Measurements from ENCODE around the gene PCDHGA7.
A peak's percentile ranks its signal among the peaks of the same experiment; 100 is the strongest.
"Not testable (repeated sequence)": the region's sequence is repeated elsewhere in the genome, so short reads cannot be mapped to it uniquely, and the experiment has no call there.

The PCDHGA7 gene

DNA sequence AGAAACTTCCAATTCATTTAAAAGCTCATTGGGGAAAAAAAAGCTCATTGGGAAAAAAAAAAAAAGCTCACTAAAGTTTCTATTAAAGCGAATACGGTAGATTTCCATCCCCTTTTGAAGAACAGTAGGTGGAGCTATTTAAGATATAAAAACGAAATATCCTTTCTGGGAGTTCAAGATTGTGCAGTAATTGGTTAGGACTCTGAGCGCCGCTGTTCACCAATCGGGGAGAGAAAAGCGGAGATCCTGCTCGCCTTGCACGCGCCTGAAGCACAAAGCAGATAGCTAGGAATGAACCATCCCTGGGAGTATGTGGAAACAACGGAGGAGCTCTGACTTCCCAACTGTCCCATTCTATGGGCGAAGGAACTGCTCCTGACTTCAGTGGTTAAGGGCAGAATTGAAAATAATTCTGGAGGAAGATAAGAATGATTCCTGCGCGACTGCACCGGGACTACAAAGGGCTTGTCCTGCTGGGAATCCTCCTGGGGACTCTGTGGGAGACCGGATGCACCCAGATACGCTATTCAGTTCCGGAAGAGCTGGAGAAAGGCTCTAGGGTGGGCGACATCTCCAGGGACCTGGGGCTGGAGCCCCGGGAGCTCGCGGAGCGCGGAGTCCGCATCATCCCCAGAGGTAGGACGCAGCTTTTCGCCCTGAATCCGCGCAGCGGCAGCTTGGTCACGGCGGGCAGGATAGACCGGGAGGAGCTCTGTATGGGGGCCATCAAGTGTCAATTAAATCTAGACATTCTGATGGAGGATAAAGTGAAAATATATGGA lies 48.0 kb downstream of the PCDHGA7 start, which contains the start of gene PCDHGA12:
Gene PCDHGA12, plus strand, starts transcription at position 176 of the 782 bp plus-strand sequence. Its CDS starts 253 bp downstream, at position 429.
- DNase-seq (ENCODE audit: low read depth) = peak; percentile 66

DNA sequence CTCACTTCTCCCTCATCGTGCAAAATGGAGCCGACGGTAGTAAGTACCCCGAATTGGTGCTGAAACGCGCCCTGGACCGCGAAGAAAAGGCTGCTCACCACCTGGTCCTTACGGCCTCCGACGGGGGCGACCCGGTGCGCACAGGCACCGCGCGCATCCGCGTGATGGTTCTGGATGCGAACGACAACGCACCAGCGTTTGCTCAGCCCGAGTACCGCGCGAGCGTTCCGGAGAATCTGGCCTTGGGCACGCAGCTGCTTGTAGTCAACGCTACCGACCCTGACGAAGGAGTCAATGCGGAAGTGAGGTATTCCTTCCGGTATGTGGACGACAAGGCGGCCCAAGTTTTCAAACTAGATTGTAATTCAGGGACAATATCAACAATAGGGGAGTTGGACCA lies 48.7 kb downstream of the PCDHGA7 start:
- DNase-seq (ENCODE audit: low read depth) = no peak

DNA sequence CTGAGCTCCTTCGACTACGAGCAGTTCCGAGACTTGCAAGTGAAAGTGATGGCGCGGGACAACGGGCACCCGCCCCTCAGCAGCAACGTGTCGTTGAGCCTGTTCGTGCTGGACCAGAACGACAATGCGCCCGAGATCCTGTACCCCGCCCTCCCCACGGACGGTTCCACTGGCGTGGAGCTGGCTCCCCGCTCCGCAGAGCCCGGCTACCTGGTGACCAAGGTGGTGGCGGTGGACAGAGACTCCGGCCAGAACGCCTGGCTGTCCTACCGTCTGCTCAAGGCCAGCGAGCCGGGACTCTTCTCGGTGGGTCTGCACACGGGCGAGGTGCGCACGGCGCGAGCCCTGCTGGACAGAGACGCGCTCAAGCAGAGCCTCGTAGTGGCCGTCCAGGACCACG lies 49.8 kb downstream of the PCDHGA7 start:
- not testable (repeated sequence) for DNase-seq (ENCODE audit: low read depth)

DNA sequence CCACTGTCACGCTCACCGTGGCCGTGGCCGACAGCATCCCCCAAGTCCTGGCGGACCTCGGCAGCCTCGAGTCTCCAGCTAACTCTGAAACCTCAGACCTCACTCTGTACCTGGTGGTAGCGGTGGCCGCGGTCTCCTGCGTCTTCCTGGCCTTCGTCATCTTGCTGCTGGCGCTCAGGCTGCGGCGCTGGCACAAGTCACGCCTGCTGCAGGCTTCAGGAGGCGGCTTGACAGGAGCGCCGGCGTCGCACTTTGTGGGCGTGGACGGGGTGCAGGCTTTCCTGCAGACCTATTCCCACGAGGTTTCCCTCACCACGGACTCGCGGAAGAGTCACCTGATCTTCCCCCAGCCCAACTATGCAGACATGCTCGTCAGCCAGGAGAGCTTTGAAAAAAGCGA lies 50.2 kb downstream of the PCDHGA7 start:
- not testable (repeated sequence) for DNase-seq (ENCODE audit: low read depth)

DNA sequence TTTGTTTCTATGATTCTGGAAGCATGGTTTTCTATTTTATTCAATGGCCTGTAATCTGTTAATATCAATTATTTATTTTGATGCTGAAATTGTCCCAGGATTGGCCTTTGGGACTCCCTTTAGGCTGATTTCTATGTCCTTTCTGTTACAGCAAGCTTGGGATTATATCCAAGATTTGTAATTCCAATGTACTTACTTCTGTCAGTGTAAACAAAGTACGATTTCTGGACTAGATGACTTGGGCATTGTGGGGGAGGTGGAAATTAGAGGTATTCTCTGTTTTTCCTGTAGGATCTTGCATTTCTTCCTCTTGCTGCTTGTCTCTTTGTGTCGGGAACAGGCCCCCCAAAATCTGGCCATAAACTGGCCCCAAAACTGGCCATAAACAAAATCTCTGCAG lies 51.5 kb downstream of the PCDHGA7 start:
- DNase-seq (ENCODE audit: low read depth) = no peak
